CD4-positive, alpha-beta T cell treated with Interleukin-21 for 1 hour (primary cell): Measurements from ENCODE around the gene DNAH9.

Source experiments
- DNase-seq: peaks from one replicate; pipeline ENCODE4 v3.0.0-alpha.2; 2020

DNAH9 gene

GRCh38 chr17:11996722-11997146 lies 398.5 kb downstream of the DNAH9 start:
- DNase-seq: peak; percentile 55

GRCh38 chr17:11997147-11997971 lies 399.1 kb downstream of the DNAH9 start, which contains the start of gene ZNF18:
Gene ZNF18, minus strand, starts transcription at chr17:11997475. Its CDS starts 4,646 bp downstream, at chr17:11992829.
- peak; percentile 95 for DNase-seq

- DNase-seq: no peak
These were observed 399.6 kb downstream of the DNAH9 start for GRCh38 chr17:11997972-11998233.

GRCh38 chr17:11999696-12000095 lies 401.4 kb downstream of the DNAH9 start:
- DNase-seq: no peak

GRCh38 chr17:12007466-12007865 lies 409.2 kb downstream of the DNAH9 start:
- DNase-seq: no peak
